Kidney (tissue), 14 donors: Measurements from ENCODE around the gene PNISR. TPM values are rescaled to one million over a fixed set of nuclear protein-coding genes. Genes with fewer than 3 reads are reported as not detected.

Experiments
- DNase-seq, 5 donors: peaks; one replicate each; pipeline ENCODE4 v3.0.0-alpha.2; 2013 to 2020
- FAIRE-seq: peaks from 2 replicates; lab custom pipeline; 2012; peaks lifted over from hg19 to GRCh38; lab: Jason Lieb, UNC
- H3K27ac ChIP-seq, 2 donors: one replicate each; pipeline ENCODE4 v1.7.0; 2013; ENCODE audit warnings: low read depth in 2 of 2, low read length in 2 of 2, inconsistent platforms in 1 of 2
- H3K27me3 ChIP-seq: one replicate; pipeline ENCODE4 v1.7.1; 2013; ENCODE audit warnings: low read length, inconsistent platforms; ENCODE audit not compliant: control insufficient read depth, insufficient read depth
- H3K36me3 ChIP-seq, 3 donors: one replicate each; pipeline versions ENCODE4 v1.7.0 to v1.7.1; 2013; ENCODE audit warnings: low read length in 3 of 3, control low read depth in 1 of 3, inconsistent platforms in 1 of 3; ENCODE audit not compliant: insufficient read depth in 3 of 3, control insufficient read depth in 2 of 3
- H3K4me1 ChIP-seq, 3 donors: one replicate each; pipeline versions ENCODE4 v1.7.0 to v1.7.1; 2013; ENCODE audit warnings: low read length in 3 of 3, inconsistent platforms in 1 of 3, low read depth in 1 of 3; ENCODE audit not compliant: control insufficient read depth in 2 of 3, insufficient read depth in 2 of 3
- H3K4me3 ChIP-seq, 3 donors: one replicate each; pipeline versions ENCODE4 v1.7.0 to v1.8.1; 2013; ENCODE audit warnings: low read length in 3 of 3, control low read depth in 1 of 3, inconsistent platforms in 1 of 3
- H3K9ac ChIP-seq, 3 donors: one replicate each; pipeline versions ENCODE4 v1.7.0 to v1.7.1; 2013; ENCODE audit warnings: low read length in 3 of 3, control low read depth in 1 of 3, inconsistent platforms in 1 of 3
- H3K9me3 ChIP-seq, 3 donors: one replicate each; pipeline versions ENCODE4 v1.7.0 to v1.7.1; 2013; ENCODE audit warnings: low read length in 3 of 3, control low read depth in 1 of 3, inconsistent platforms in 1 of 3; ENCODE audit not compliant: control insufficient read depth in 2 of 3, insufficient read depth in 1 of 3
- CTCF ChIP-seq: IDR thresholded peaks from 3 replicates; pipeline ENCODE4 v1.5.1; 2012; ENCODE audit warnings: mild to moderate bottlenecking, moderate library complexity, borderline replicate concordance; ENCODE audit not compliant: insufficient read depth; ENCODE audit errors: extremely low read depth
- intact Hi-C: fragments of 100-400 bp; cut with DNase I; formaldehyde crosslinking; loops from one replicate; pipeline ENCODE4 v1.11.1; 2022
- polyA plus RNA-seq: library from polyadenylated mRNA; stranded (reverse); fragments of 350-450 nt; fragmentation: Illumina TruSeq; extraction: RNeasy Lipid Tissue Mini Kit (QIAGEN cat#74804); gene quantifications from one replicate; pipeline ENCODE4 v1.2.3, GENCODE V29; 2014; ENCODE audit warnings: low read depth, low replicate concordance; ENCODE audit not compliant: insufficient read depth
- total RNA-seq: library from RNA; stranded (reverse); fragmentation: NEBNext Ultra II Directional; extraction: Animal tissue kit (Norgen Biotek cat#: 25700); gene quantifications from one replicate; pipeline ENCODE4 v1.2.1, GENCODE V29; 2021
- donor health status: control.
- donor health status: control.
- donor health status: control.
- donor health status: control.
- donor health status: control.
- donor health status: DM: yes; HTN: yes; CAD: no.
- donor health status: Normal renal cell carcinoma (clear cell type).

Gene PNISR
- total and polyA plus RNA-seq, 2 donors from 2014 or later: 69.8 to 97.1 TPM

- Histone ChIP-seq H3K4me3 (no peak overlapping the region), H3K4me1 (no peaks in the 10 kb centered on the region), H3K27ac (no peak overlapping the region), H3K27me3 (no peaks in the 10 kb centered on the region), H3K9me3 (no peaks in the 10 kb centered on the region), H3K36me3 (peaks cover 0 to 4% (median 0%) of the 10 kb centered on the region in 3 donors), H3K9ac (no peak overlapping the region)
- peak; percentile 59 for TF ChIP-seq CTCF
- peak in 2 of 5 donors; percentile 12 to 27 for DNase-seq
- intact Hi-C loops: no loop called here
- peak; percentile 97 for FAIRE-seq
These were observed 9.8 kb upstream of the PNISR start for GRCh38 chr6:99434702-99435530.

DNA sequence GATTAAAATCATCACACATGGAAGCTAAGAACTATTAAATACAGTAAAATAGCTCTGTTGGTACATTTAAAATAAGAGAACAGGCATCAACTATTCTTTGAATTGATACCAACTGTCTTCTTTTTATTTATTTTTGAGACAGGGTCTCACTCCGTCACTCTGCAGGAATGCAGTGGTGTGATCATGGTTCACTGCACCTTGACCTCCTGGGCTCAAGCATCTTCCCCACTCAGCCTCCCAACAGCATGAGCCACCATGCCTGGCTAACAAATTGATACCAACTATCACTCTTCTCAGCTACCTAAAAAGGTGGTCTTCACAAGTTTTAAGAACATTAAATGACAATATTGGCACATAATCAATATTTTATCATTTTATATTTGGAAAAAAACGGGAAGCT lies 7.8 kb upstream of the PNISR start:
- TF ChIP-seq CTCF: no peak
- Histone ChIP-seq H3K27ac (no peak overlapping the region), H3K9ac (no peak overlapping the region), H3K27me3 (no peaks in the 10 kb centered on the region), H3K4me3 (no peak overlapping the region), H3K4me1 (peaks cover 0 to 2% (median 0%) of the 10 kb centered on the region in 3 donors), H3K36me3 (peaks cover 0 to 4% (median 0%) of the 10 kb centered on the region in 3 donors), H3K9me3 (no peaks in the 10 kb centered on the region)
- no peak for FAIRE-seq
- intact Hi-C loops: no loop called here
- peak in 4 of 5 donors; percentile 50 to 70 (median 58) for DNase-seq

- no peaks in the 10 kb centered on the region for H3K9me3 ChIP-seq
- no peak overlapping the region for H3K9ac ChIP-seq
- DNase-seq (no peak), FAIRE-seq (no peak)
- H3K27ac ChIP-seq: no peak overlapping the region
- H3K4me1 ChIP-seq: peaks cover 0 to 9% (median 0%) of the 10 kb centered on the region in 3 donors
- no peak overlapping the region for H3K4me3 ChIP-seq
- intact Hi-C loops: no loop called here
- H3K36me3 ChIP-seq: peaks cover 0 to 4% (median 0%) of the 10 kb centered on the region in 3 donors
- no peak for TF ChIP-seq CTCF
- no peaks in the 10 kb centered on the region for H3K27me3 ChIP-seq
These were observed 6.8 kb upstream of the PNISR start for GRCh38 chr6:99431901-99432300.
